Measurements from ENCODE around the gene GYPB. TPM values are rescaled to one million over a fixed set of nuclear protein-coding genes. Genes with fewer than 3 reads are reported as not detected.
"Not testable (repeated sequence)": the region's sequence is repeated elsewhere in the genome, so short reads cannot be mapped to it uniquely, and the experiment has no call there.

The GYPB gene
- total RNA-seq, 6 experiments from 2014 or later = not detected

DNA sequence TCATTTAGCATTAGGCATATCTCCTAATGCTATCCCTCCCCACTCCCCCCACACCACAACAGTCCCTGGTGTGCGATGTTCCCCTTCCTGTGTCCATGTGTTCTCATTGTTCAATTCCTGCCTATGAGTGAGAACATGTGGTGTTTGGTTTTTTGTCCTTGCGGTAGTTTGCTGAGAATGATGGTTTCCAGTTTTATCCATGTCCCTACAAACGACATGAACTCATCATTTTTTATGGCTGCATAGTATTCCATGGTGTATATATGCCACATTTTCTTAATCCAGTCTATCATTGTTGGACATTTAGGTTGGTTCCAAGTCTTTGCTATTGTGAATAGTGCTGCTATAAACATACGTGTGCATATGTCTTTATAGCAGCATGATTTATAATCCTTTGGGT is 7.5 kb upstream of the GYPB start:
- not testable (repeated sequence) for H3K27ac Mint-ChIP-seq; H3K4me1 Mint-ChIP-seq (ENCODE audit: low read depth); H3K4me3 Mint-ChIP-seq; H3K9me3 Mint-ChIP-seq; H3K27me3 Mint-ChIP-seq (ENCODE audit: insufficient read depth); DNase-seq; H3K36me3 Mint-ChIP-seq (ENCODE audit: low read depth)

DNA sequence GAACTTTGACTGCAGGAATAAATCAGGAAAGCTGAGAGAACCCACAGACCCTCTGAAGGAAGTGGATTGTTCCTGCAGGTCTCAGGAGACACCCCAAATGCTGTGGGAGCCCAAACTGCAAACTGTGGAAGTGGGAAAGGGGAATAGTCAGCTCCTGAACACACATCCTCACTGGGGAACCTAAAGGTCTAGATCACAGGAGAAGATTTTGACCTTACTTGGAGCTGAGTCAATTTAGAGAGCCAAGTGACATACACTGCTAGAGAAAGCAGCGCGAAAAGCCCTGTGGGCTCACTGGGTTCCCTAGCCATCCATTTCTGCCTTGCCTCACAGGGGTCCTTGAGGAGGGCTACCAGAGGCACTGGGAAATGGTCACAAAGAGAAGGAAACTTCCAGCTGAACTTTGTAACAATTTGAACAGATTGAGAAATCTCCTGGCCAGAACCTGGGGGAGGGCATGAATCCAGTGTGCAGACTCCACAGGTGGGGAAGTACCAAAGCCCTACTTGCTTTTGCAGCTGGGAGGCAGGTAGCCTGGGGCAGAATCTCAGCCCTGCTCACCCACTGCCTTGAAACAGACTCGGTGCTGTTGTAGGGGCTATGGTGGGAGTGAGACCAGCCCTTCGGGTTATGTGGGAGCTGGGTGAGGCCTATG is 5.3 kb upstream of the GYPB start:
- not testable (repeated sequence) for H3K36me3 Mint-ChIP-seq (ENCODE audit: low read depth); H3K4me3 Mint-ChIP-seq

DNA sequence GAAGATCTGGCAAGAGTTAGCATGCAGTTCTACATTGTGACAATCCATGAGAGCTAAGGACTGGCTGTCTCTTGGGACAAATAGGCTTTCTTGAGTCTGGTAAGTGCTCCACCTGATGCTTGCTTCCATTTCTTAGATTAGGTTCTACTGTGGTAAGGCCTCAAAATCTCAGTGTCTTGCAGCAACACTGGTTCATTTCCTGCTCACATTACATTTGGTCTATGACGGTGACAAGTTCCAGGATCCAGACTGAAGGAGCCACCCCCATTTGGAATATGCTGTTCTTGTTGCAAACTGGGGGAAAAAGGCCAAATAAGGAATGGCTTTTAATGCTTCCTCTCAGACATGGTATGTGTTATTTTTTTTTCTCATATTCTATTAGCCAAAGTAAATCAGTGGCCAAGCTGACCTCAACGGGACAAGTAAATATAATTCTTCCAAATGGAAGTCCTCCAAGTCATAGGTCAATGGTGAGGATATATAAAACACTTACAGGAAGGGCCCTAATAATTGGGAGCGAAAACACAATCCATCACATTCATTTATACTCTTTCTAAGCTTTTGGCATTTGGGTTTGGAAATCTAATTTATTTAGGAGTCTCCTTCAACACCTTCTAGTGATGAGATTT is 3.7 kb upstream of the GYPB start:
- not testable (repeated sequence) for H3K27ac Mint-ChIP-seq; DNase-seq; H3K36me3 Mint-ChIP-seq (ENCODE audit: low read depth); H3K27me3 Mint-ChIP-seq (ENCODE audit: insufficient read depth); H3K4me3 Mint-ChIP-seq; H3K9me3 Mint-ChIP-seq; H3K4me1 Mint-ChIP-seq (ENCODE audit: low read depth)

More for the DNA sequence above, 5.3 kb upstream of the GYPB start:
- H3K4me1 Mint-ChIP-seq (ENCODE audit: low read depth); H3K27ac Mint-ChIP-seq; H3K27me3 Mint-ChIP-seq (ENCODE audit: insufficient read depth); H3K9me3 Mint-ChIP-seq; DNase-seq: not testable (repeated sequence)

DNA sequence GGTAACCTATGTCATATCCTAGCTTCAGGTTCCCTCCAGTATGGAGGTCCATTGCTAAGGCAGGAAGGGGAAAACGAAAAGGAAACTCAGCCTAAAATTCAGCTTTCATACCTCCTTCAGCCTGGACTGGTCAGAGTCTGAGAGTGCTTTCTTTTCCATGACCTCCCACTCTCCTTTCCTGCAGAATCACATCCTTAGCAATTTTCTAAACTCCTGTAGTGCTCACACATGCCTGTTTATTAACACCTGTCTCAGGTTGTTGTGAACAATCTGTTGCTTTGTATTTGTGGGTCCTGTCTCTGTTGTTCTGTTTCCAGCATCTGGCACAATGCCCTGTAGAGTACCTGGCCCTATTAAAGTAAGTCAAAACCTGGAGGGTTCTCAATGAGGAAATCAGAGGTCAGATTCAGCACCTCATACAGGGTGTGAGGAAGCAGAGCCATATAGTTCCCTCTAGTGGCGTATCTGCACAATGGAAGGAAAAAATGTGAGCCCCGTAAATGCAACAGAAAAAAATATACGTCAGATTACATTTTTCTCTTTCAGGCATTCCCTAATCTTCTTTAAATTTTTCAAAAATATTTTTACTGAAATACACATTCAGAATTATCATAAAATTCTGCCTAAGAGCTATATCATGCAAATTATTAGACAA is 2.3 kb upstream of the GYPB start:
- DNase-seq = peak; percentile 19
- TF ChIP-seq, protein P1, sequence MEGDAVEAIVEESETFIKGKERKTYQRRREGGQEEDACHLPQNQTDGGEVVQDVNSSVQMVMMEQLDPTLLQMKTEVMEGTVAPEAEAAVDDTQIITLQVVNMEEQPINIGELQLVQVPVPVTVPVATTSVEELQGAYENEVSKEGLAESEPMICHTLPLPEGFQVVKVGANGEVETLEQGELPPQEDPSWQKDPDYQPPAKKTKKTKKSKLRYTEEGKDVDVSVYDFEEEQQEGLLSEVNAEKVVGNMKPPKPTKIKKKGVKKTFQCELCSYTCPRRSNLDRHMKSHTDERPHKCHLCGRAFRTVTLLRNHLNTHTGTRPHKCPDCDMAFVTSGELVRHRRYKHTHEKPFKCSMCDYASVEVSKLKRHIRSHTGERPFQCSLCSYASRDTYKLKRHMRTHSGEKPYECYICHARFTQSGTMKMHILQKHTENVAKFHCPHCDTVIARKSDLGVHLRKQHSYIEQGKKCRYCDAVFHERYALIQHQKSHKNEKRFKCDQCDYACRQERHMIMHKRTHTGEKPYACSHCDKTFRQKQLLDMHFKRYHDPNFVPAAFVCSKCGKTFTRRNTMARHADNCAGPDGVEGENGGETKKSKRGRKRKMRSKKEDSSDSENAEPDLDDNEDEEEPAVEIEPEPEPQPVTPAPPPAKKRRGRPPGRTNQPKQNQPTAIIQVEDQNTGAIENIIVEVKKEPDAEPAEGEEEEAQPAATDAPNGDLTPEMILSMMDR (IDR thresholded peaks at IDR 0.05) = peak; percentile 78
- H3K27ac Mint-ChIP-seq; H3K9me3 Mint-ChIP-seq; H3K36me3 Mint-ChIP-seq (ENCODE audit: low read depth); H3K27me3 Mint-ChIP-seq (ENCODE audit: insufficient read depth); H3K4me1 Mint-ChIP-seq (ENCODE audit: low read depth); H3K4me3 Mint-ChIP-seq: not testable (repeated sequence)

DNA sequence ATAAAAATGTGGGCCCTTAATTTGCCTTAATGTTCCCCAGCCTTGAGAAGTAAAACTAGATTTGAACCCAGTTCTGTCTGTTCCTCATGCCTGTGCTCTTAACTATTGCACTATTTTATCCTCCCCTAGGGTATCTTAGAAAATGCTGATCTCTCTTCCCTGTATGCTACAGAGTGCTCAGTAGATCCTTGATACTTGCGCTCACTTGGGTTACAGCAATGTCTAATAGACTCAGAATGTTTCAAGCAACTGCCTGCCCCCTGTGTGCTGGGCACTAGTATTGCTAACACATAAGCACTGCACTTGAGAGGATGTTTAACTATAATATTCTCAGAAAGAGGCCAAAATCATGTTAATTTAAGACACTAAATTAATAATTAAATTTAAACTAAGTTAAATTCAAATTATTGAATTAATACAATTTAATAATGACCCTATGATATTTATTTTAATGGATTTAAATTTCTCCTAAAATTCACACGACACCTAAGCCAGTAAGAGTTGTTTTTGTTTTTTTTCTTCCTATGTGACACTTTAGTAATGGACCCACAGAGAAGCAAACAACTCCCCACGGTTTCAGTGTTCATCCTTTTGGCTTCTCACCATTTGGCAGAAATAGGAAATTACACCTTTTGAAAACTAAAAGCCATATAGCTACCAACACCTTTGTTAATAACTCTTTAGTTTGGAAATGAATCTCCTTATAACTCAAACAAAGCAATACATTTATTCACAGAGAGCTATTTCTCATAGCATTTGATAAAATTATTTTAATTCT is 768 bp downstream of the GYPB start:
- not testable (repeated sequence) for H3K27me3 Mint-ChIP-seq (ENCODE audit: insufficient read depth); H3K9me3 Mint-ChIP-seq; H3K36me3 Mint-ChIP-seq (ENCODE audit: low read depth); H3K27ac Mint-ChIP-seq; DNase-seq; H3K4me1 Mint-ChIP-seq (ENCODE audit: low read depth); H3K4me3 Mint-ChIP-seq

DNA sequence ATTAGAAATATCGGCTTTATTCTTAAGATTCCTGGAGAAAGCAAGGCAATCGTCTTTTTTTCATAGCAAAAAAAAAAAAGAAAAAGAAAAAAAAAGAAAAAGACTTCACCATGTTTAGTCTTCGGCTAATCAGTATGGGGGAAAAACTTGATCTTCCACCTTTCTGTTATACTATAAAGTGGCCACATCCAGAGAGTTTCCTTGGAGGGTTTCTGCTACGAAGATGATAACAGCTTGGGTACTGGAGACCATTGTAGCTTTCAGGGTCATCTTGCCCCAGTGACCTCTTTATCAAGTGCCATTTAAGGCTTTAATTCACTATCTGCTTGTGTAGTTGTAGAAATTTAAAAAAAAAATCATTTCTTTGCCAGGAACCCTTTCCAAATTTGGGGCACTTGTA is 1.9 kb downstream of the GYPB start:
- H3K4me1 Mint-ChIP-seq (ENCODE audit: low read depth); H3K4me3 Mint-ChIP-seq; H3K36me3 Mint-ChIP-seq (ENCODE audit: low read depth); H3K27ac Mint-ChIP-seq; H3K27me3 Mint-ChIP-seq (ENCODE audit: insufficient read depth); H3K9me3 Mint-ChIP-seq; DNase-seq: not testable (repeated sequence)

DNA sequence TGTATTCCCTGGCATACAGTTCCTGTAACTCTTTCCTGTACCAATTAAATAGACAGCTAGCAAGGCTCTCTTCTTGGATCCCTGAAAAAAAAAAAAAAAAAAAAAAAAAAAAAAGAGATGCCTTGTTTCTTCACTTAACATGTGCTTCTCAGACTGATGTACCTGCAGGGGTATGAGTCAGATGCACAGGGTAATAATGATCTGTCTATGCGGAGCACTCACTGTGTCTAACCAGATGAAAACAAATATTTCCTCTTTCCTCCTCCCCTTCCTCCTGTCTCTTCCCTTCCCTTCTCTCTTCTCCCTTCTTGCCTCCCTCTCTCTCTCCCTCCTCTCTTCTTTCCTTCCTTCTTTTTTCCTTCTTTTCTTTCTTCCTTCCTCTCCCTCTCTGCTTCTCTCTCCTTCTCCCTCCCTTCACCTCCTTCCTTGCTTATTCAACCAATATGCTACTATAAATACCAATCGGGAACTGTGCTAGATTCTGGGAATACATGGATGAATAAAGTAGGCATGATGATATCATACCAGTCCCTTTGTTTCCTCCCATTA is 3.0 kb downstream of the GYPB start:
- H3K36me3 Mint-ChIP-seq (ENCODE audit: low read depth); H3K27me3 Mint-ChIP-seq (ENCODE audit: insufficient read depth); H3K27ac Mint-ChIP-seq; H3K4me3 Mint-ChIP-seq; DNase-seq; H3K9me3 Mint-ChIP-seq; H3K4me1 Mint-ChIP-seq (ENCODE audit: low read depth): not testable (repeated sequence)

DNA sequence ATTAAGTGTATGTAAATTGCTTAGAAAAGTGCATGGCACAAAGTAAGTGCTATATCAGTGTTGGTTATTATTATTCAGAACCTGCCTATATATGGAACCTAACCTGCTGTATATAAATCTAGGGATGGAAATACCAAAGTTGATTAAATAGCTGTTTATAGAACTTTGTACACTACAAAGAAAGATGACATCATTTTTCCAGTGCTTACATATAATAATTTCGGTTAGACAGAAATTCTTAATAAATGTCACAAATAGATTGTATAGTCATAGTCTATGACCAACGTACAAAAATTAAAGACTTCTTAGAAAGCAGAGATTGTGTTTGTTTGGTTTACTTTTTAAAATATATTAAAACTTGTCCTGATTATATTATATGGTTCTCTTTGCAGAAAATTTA is 4.4 kb downstream of the GYPB start:
- DNase-seq = no peak
- Mint-ChIP-seq H3K27ac (no peak overlapping the region), H3K36me3 (ENCODE audit: low read depth) (no peaks in the 10 kb centered on the region), H3K4me1 (ENCODE audit: low read depth) (no peaks in the 10 kb centered on the region), H3K9me3 (no peaks in the 10 kb centered on the region), H3K4me3 (no peak overlapping the region), H3K27me3 (ENCODE audit: insufficient read depth) (no peaks in the 10 kb centered on the region)
- TF ChIP-seq, protein P1 (IDR thresholded peaks at IDR 0.05) = no peak

DNA sequence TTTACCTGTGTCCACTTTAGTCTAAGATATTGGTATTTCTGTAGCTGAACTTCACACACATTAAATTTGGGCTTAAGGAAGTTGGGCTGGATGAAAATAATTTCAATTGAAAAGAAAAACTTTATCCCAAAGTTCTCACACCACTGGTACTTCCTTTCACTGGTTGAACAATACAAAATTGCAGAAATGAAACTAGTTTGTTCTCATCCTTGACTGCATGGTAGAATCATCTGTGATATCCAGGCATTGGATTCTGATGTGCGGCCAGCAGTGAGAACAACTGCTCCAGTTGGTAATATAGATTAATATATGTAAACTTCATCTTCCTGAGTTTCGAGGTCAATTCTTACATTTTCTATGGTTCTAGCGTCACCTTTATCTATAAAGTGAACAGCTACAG is 10.6 kb downstream of the GYPB start:
- not testable (repeated sequence) for DNase-seq; H3K27ac Mint-ChIP-seq; H3K36me3 Mint-ChIP-seq (ENCODE audit: low read depth); H3K27me3 Mint-ChIP-seq (ENCODE audit: insufficient read depth); H3K4me3 Mint-ChIP-seq; H3K9me3 Mint-ChIP-seq
- peaks cover 29% of the 10 kb centered on the region for H3K4me1 Mint-ChIP-seq (ENCODE audit: low read depth)

DNA sequence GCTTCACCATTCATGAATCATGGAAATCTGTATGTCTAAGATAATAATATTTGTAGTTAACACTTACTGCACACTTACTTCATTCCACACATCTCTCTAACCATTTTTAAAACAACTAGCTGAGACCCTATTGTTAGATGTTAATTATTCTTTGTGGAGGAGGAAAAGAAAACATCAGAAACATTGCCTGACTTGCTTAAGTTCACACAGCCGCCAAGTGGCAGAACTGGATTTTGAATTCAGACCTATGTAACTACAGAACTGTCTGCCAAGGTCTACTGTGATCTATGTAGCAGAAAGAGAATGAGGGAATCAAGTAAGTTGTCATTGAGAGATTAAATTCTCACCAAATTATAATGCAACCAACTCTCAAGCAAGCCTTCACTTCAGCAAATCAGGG is 11.2 kb downstream of the GYPB start:
- H3K27me3 Mint-ChIP-seq (ENCODE audit: insufficient read depth); DNase-seq; H3K36me3 Mint-ChIP-seq (ENCODE audit: low read depth); H3K9me3 Mint-ChIP-seq; H3K4me3 Mint-ChIP-seq; H3K27ac Mint-ChIP-seq: not testable (repeated sequence)
- peaks cover 35% of the 10 kb centered on the region for H3K4me1 Mint-ChIP-seq (ENCODE audit: low read depth)

DNA sequence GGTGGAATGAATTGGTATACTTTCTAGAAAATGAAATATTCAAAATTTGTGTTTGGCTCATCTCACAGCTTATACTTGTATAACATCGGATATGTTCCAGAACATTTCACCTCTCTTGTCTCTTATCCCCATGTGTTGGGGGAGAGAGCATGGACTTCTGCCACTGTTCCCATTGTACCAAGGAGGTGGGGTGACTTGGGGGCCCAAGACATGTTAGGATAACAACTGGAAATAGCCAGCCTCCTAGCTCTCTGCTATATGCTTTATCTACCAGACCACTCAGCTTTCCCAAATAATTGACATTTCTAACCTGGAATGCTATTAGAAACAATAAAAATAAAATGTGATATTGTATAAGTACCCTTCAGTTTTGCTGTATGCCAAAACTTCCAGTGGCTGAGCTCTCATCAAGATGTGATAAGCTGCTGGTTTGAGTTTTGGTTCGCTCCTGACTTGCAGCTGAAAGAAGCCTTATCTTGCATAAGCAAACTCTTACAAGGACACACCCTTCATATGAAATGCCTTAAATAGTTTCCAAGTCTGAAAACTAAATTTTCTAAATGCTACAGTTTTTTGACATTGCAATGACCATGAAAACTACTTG is 12.9 kb downstream of the GYPB start:
- not testable (repeated sequence) for H3K9me3 Mint-ChIP-seq; H3K4me3 Mint-ChIP-seq; H3K27ac Mint-ChIP-seq; H3K36me3 Mint-ChIP-seq (ENCODE audit: low read depth); H3K27me3 Mint-ChIP-seq (ENCODE audit: insufficient read depth); DNase-seq
- peaks cover 35% of the 10 kb centered on the region for H3K4me1 Mint-ChIP-seq (ENCODE audit: low read depth)
